PFSK-1 (cell line): ENCODE measurements around the gene MXI1. TPM values are rescaled to one million over a fixed set of nuclear protein-coding genes. Genes with fewer than 3 reads are reported as not detected.

ENCODE experiments used
- FOXP2 ChIP-seq: optimal IDR thresholded peaks from 2 replicates; pipeline ENCODE3; 2011; ENCODE audit warnings: borderline replicate concordance, control low read depth, inconsistent platforms; ENCODE audit not compliant: insufficient read depth; ENCODE audit errors: extremely low read length, extremely low read depth
- POLR2AphosphoS5 ChIP-seq: IDR thresholded peaks from 2 replicates; pipeline ENCODE4 v1.6.1; 2012; ENCODE audit warnings: low read depth, mild to moderate bottlenecking, control low read depth, low read length, moderate library complexity
- SIN3A ChIP-seq: IDR thresholded peaks from 2 replicates; pipeline ENCODE4 v1.6.1; 2012; ENCODE audit warnings: mild to moderate bottlenecking, low read length, moderate library complexity, borderline replicate concordance; ENCODE audit not compliant: insufficient read depth
- TAF1 ChIP-seq: IDR thresholded peaks from 2 replicates; pipeline ENCODE4 v1.6.1; 2012; ENCODE audit warnings: low read length, control low read depth, borderline replicate concordance; ENCODE audit not compliant: insufficient read depth
- polyA plus RNA-seq: library from polyadenylated mRNA; unstranded; fragments of >200 nt; gene quantifications from one replicate; pipeline ENCODE4 v1.2.1, GENCODE V29; 2012; ENCODE audit warnings: low read depth, missing spikeins; ENCODE audit not compliant: insufficient read length
- TF ChIP-seq, protein P1 (sequence below), 2 experiments: IDR thresholded peaks; 2 replicates each; pipeline versions ENCODE4 v1.6.1 to v1.8.0; 2011 to 2012; ENCODE audit warnings: low read depth in 2 of 2, low read length in 2 of 2, control low read depth in 1 of 2, inconsistent platforms in 1 of 2, mild to moderate bottlenecking in 1 of 2, moderate library complexity in 1 of 2; ENCODE audit not compliant: insufficient read depth in 1 of 2

MXI1 gene
- 19.8 TPM for polyA plus RNA-seq

GRCh38 chr10:110207011-110207804 lies at the start of gene MXI1:
TSS of gene MXI1 (plus strand) at chr10:110207605. CDS start at chr10:110207809, 204 bp downstream.
- TF ChIP-seq FOXP2 = peak; percentile 62
- TF ChIP-seq POLR2AphosphoS5 = peak; percentile 63; the same call in 1 of the 2 replicates
- peak; percentile 90; the same call in 1 of the 2 replicates for TF ChIP-seq SIN3A
- peak; percentile 77; the same call in 1 of the 2 replicates for TF ChIP-seq TAF1
- TF ChIP-seq, protein P1, sequence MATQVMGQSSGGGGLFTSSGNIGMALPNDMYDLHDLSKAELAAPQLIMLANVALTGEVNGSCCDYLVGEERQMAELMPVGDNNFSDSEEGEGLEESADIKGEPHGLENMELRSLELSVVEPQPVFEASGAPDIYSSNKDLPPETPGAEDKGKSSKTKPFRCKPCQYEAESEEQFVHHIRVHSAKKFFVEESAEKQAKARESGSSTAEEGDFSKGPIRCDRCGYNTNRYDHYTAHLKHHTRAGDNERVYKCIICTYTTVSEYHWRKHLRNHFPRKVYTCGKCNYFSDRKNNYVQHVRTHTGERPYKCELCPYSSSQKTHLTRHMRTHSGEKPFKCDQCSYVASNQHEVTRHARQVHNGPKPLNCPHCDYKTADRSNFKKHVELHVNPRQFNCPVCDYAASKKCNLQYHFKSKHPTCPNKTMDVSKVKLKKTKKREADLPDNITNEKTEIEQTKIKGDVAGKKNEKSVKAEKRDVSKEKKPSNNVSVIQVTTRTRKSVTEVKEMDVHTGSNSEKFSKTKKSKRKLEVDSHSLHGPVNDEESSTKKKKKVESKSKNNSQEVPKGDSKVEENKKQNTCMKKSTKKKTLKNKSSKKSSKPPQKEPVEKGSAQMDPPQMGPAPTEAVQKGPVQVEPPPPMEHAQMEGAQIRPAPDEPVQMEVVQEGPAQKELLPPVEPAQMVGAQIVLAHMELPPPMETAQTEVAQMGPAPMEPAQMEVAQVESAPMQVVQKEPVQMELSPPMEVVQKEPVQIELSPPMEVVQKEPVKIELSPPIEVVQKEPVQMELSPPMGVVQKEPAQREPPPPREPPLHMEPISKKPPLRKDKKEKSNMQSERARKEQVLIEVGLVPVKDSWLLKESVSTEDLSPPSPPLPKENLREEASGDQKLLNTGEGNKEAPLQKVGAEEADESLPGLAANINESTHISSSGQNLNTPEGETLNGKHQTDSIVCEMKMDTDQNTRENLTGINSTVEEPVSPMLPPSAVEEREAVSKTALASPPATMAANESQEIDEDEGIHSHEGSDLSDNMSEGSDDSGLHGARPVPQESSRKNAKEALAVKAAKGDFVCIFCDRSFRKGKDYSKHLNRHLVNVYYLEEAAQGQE (IDR thresholded peaks at IDR 0.05; ENCODE audit: insufficient read depth in 1 of 2, low read depth in 2 of 2, low read length in 2 of 2) = no peak

- no peak for TF ChIP-seq SIN3A
- TF ChIP-seq POLR2AphosphoS5 = no peak
- TF ChIP-seq TAF1 = no peak
- no peak for TF ChIP-seq FOXP2
- TF ChIP-seq, protein P1 (IDR thresholded peaks at IDR 0.05; ENCODE audit: insufficient read depth in 1 of 2, low read depth in 2 of 2, low read length in 2 of 2) = no peak
These were observed 49.1 kb upstream of the MXI1 start for GRCh38 chr10:110158051-110159005.

DNA sequence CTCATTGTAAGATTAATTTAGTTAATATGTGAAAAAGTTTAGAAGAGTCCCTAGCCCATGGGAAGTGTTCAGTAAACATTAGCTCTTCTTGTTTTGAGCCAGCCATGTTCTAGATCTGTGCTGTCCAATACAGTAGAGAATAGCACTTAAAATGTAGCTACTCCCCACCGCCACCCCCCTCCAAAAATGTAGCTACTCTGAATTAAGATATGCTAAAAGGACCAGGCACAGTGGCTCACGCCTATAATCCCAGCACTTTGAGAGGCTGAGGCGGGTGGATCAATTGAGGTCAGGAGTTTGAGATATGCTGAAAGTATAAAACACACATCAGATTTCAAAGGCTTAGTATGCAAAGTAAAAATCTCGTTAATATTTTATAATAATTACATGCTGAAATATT lies 47.3 kb upstream of the MXI1 start:
- TF ChIP-seq SIN3A (no peak), FOXP2 (no peak), POLR2AphosphoS5 (no peak), TAF1 (no peak)
- TF ChIP-seq, protein P1 (IDR thresholded peaks at IDR 0.05; ENCODE audit: insufficient read depth in 1 of 2, low read depth in 2 of 2, low read length in 2 of 2) = no peak

DNA sequence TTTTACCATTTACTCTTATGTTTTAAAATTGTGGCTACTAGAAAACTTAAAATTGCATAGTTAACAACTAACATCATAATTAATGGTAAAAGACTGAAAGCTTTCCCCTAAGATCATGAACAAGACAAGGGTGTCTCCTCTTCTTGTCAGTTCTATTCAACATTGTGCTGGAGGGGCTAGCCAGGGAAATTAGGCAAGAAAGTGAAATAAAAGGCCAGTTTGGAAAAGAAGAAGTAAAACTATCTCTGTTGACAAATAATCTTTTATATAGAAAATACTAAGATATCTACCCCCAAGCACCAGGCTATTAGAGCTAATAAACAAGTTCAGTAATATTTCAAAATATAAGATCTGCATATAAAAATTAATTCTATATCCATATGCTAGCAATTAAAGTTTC lies 46.9 kb upstream of the MXI1 start:
- TF ChIP-seq POLR2AphosphoS5 = no peak
- TF ChIP-seq SIN3A = no peak
- TF ChIP-seq TAF1 = no peak
- TF ChIP-seq, protein P1 (IDR thresholded peaks at IDR 0.05; ENCODE audit: insufficient read depth in 1 of 2, low read depth in 2 of 2, low read length in 2 of 2) = no peak
- no peak for TF ChIP-seq FOXP2
